Uterus (tissue), 4 donors: ENCODE data around the gene SLC48A1. TPM values are rescaled to one million over a fixed set of nuclear protein-coding genes. Genes with fewer than 3 reads are reported as not detected.

Experiments
- DNase-seq, 2 donors: peaks; one replicate each; pipeline ENCODE4 v3.0.0-alpha.2; 2019 to 2020
- H3K27ac ChIP-seq, 2 donors: fragments of 200-600 bp; sonication (generic); 1 replicate in 1 of 2; 2 replicates in 1 of 2; pipeline ENCODE4 v1.5.1; 2016 to 2018
- H3K27me3 ChIP-seq, 2 donors: fragments of 200-600 bp; sonication (generic); one replicate each; pipeline ENCODE4 v1.5.1; 2018 to 2019; ENCODE audit warnings: control low read depth in 1 of 2
- H3K36me3 ChIP-seq, 2 donors: fragments of 200-600 bp; sonication (generic); one replicate each; pipeline ENCODE4 v1.5.1; 2019; ENCODE audit warnings: control low read depth in 1 of 2
- H3K4me1 ChIP-seq, 2 donors: fragments of 200-600 bp; sonication (generic); one replicate each; pipeline ENCODE4 v1.5.1; 2018 to 2019; ENCODE audit warnings: control low read depth in 1 of 2
- H3K4me3 ChIP-seq, 2 donors: fragments of 200-600 bp; sonication (generic); 1 replicate in 1 of 2; 2 replicates in 1 of 2; pipeline ENCODE4 v1.5.1; 2018 to 2019; ENCODE audit warnings: mild to moderate bottlenecking in 1 of 2
- H3K9me3 ChIP-seq, 2 donors: fragments of 200-600 bp; sonication (generic); one replicate each; pipeline ENCODE4 v1.5.1; 2019; ENCODE audit warnings: control low read depth in 1 of 2
- POLR2A ChIP-seq, 2 donors: fragments of 450-650 bp; IDR thresholded peaks; one replicate each; pipeline ENCODE4 v1.6.1; 2016; ENCODE audit warnings: antibody characterized with exemption in 2 of 2, mild to moderate bottlenecking in 1 of 2, moderate library complexity in 1 of 2
- intact Hi-C: fragments of 100-400 bp; cut with DNase I; formaldehyde crosslinking; loops from one replicate; pipeline ENCODE4 v1.15.1; 2023; ENCODE audit warnings: low total_unique reads
- total RNA-seq, 4 donors: library from RNA; depleted of rRNA in 3 of 4; stranded (reverse); fragments of >200 nt in 3 of 4; gene quantifications; one replicate each; pipeline versions ENCODE4 v1.1.0 to v1.2.4, GENCODE V29; 2014 to 2023
- TF ChIP-seq, protein P1 (sequence below), 4 experiments: fragments of 200-600 bp in 2 of 4; fragments of 450-650 bp in 2 of 4; sonication (generic) in 2 of 4; IDR thresholded peaks; one replicate each; pipeline ENCODE4 v1.5.1; 2016 to 2019; ENCODE audit warnings: antibody characterized with exemption in 4 of 4, mild to moderate bottlenecking in 2 of 4, moderate library complexity in 1 of 4
- donor health status: DM: yes; HTN: yes; CAD: no.

The SLC48A1 gene
- total RNA-seq, 4 donors from 2014 or later: 1.3 to 50.5 (median 15.4) TPM

GRCh38 chr12:47777151-47777550 lies 4.1 kb downstream of the SLC48A1 start:
- H3K36me3 ChIP-seq: no peaks in the 10 kb centered on the region
- TF ChIP-seq, protein P1, sequence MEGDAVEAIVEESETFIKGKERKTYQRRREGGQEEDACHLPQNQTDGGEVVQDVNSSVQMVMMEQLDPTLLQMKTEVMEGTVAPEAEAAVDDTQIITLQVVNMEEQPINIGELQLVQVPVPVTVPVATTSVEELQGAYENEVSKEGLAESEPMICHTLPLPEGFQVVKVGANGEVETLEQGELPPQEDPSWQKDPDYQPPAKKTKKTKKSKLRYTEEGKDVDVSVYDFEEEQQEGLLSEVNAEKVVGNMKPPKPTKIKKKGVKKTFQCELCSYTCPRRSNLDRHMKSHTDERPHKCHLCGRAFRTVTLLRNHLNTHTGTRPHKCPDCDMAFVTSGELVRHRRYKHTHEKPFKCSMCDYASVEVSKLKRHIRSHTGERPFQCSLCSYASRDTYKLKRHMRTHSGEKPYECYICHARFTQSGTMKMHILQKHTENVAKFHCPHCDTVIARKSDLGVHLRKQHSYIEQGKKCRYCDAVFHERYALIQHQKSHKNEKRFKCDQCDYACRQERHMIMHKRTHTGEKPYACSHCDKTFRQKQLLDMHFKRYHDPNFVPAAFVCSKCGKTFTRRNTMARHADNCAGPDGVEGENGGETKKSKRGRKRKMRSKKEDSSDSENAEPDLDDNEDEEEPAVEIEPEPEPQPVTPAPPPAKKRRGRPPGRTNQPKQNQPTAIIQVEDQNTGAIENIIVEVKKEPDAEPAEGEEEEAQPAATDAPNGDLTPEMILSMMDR (IDR thresholded peaks at IDR 0.05): no peak
- no peak for TF ChIP-seq POLR2A (IDR thresholded peaks at IDR 0.05)
- H3K27ac ChIP-seq: peak overlapping the region; percentile 55 to 71
- no peaks in the 10 kb centered on the region for H3K9me3 ChIP-seq
- peaks cover 0 to 5% of the 10 kb centered on the region in 2 donors for H3K4me1 ChIP-seq
- no peaks in the 10 kb centered on the region for H3K27me3 ChIP-seq
- intact Hi-C loops: loop anchor here (5.0 kb wide), 1 partner anchor 60 kb away; no protein-coding TSS in a partner anchor
- no peak overlapping the region for H3K4me3 ChIP-seq
- DNase-seq: no peak

DNA sequence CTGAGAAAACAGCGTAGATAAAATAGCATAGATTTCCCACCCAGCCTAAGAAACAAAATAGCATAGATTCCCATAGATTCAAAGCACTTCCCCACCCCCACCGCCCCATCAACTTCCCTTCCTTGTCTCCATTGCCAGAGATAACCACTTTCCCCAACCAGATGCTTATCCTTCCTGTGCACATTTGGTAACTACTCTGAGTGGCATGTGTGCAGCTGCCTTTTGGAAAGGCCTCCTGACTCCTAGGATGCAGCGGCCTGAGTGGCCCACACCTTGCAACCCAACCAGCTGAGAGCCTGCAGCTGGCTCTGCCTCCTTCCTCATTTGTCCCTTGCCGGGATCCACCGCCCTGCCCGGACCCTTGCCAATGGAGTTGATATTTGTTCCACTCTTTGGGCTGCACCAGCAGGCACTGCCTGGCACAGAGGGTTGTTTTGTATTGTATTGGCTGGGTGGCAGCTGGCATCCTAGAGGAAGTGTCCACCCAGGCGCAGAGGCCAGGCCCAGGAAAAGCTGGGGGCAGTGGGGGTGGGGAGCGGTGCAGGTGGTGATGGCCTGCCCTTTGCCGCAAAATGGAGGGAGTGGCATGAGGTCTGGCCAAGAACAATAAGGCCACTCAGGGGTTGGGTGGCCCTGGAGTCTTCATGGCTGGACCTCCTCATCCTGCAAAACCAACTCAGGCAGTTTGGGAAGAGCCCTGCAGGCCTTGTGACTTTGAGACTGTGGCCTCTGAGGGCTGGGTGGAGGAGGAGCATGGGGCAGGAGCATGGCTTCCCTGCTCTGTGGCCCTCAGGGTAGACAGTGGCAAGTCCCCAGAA lies 4.9 kb downstream of the SLC48A1 start:
- Histone ChIP-seq H3K9me3 (no peaks in the 10 kb centered on the region), H3K4me1 (peaks cover 0 to 5% of the 10 kb centered on the region in 2 donors), H3K36me3 (no peaks in the 10 kb centered on the region), H3K27me3 (no peaks in the 10 kb centered on the region), H3K4me3 (no peak overlapping the region), H3K27ac (peak overlapping the region in 1 of 2 donors; percentile 71)
- intact Hi-C loops: loop anchor here (5.0 kb wide), 1 partner anchor 61 kb away; no protein-coding TSS in a partner anchor
- TF ChIP-seq POLR2A (IDR thresholded peaks at IDR 0.05): no peak
- TF ChIP-seq, protein P1 (IDR thresholded peaks at IDR 0.05): no peak
- no peak for DNase-seq

DNA sequence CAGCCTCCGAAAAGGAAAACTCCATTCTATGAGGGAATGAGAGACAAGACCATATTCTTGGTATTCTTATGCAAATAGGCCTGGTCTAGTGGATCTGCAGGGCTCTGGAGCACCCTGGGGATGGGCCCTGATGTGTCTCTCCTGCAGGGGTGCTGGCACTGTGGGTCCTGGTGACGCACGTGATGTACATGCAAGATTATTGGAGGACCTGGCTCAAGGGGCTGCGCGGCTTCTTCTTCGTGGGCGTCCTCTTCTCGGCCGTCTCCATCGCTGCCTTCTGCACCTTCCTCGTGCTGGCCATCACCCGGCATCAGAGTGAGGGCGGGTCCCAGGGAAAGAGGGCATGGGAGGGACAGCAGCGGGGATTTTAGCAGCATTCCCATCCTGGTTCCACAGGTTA lies 5.8 kb downstream of the SLC48A1 start:
- Histone ChIP-seq H3K4me3 (no peak overlapping the region), H3K27me3 (no peaks in the 10 kb centered on the region), H3K36me3 (no peaks in the 10 kb centered on the region), H3K4me1 (peaks cover 0 to 5% of the 10 kb centered on the region in 2 donors), H3K27ac (peak overlapping the region in 1 of 2 donors; percentile 34), H3K9me3 (no peaks in the 10 kb centered on the region)
- no peak for DNase-seq
- intact Hi-C loops: loop anchor here (5.0 kb wide), 1 partner anchor 62 kb away; no protein-coding TSS in a partner anchor
- TF ChIP-seq, protein P1 (IDR thresholded peaks at IDR 0.05): no peak
- no peak for TF ChIP-seq POLR2A (IDR thresholded peaks at IDR 0.05)

GRCh38 chr12:47779301-47779942 lies 6.4 kb downstream of the SLC48A1 start:
- H3K36me3 ChIP-seq: no peaks in the 10 kb centered on the region
- H3K4me1 ChIP-seq: peaks cover 0 to 5% of the 10 kb centered on the region in 2 donors
- TF ChIP-seq, protein P1 (IDR thresholded peaks at IDR 0.05): peak; percentile 94 to 96 (median 94)
- TF ChIP-seq POLR2A (IDR thresholded peaks at IDR 0.05): no peak
- intact Hi-C loops: loop anchor here (5.0 kb wide), 1 partner anchor 62 kb away; no protein-coding TSS in a partner anchor
- DNase-seq: peak; percentile 91
- no peaks in the 10 kb centered on the region for H3K9me3 ChIP-seq
- H3K4me3 ChIP-seq: no peak overlapping the region
- peak overlapping the region in 1 of 2 donors; percentile 34 for H3K27ac ChIP-seq
- no peaks in the 10 kb centered on the region for H3K27me3 ChIP-seq
